NCI-H128 (cell line): Measurements from ENCODE around the gene DUS2.
"Not testable (repeated sequence)": the region's sequence is repeated elsewhere in the genome, so short reads cannot be mapped to it uniquely, and the experiment has no call there.

ENCODE experiments used
- DNase-seq: peaks from one replicate; lab custom pipeline; 2025; ENCODE audit not compliant: unreplicated experiment; lab: John Stamatoyannopoulos, UW

DUS2 gene

DNA sequence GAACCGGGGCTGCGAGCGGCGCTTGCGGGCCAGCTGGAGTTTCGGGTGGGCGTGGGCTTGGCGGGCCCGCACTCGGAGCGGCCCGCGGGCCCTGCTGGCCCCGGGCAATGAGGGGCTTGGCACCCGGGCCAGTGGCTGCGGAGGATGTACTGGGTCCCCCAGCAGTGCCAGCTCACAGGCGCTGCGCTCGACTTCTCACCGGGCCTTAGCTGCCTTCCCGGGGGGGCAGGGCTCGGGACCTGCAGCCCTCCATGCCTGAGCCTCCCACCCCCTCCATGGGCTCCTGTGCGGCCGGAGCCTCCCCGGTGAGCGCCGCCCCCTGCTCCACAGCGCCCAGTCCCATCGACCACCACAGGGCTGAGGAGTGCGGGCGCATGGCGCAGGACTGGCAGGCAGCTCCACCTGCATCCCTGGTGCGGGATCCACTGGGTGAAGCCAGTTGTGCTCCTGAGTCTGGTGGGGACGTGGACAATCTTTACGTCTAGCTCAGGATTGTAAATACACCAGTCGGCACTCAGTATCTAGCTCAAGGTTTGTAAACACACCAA lies 24.8 kb upstream of the DUS2 start:
- DNase-seq: not testable (repeated sequence)

DNA sequence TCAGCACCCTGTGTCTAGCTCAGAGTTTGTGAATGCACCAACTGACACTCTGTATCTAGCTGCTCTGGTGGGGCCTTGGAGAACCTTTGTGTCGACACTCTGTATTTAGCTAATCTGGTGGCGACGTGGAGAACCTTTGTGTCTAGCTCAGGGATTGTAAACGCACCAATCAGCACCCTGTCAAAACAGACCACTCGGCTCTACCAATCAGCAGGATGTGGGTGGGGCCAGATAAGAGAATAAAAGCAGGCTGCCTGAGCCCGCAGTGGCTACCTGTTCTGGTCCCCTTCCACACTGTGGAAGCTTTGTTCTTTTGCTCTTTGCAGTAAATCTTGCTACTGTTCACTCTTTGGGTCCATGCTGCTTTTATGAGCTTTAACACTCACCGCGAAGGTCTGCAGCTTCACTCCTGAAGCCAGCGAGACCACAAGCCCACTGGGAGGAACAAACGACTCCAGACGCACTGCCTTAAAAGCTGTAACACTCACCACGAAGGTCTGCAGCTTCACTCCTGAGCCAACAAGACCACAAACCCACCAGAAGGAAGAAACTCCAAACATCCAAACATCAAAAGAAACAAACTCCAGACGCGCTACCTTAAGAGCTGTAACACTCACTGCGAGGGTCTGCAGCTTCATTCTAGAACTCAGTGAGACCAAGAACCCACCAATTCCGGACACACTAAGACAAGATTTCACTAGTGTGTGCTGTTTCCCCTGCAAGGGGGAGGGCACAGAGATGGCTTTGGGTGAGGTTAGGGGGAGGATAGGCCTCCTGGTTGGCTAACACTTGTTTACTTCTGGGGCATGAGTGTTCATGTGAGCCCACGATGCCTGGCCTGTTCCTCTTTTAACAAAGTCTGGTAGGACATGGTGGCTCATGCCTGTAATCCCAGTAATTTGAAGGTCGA lies 24.1 kb upstream of the DUS2 start, which contains the start of gene DPEP2:
Gene DPEP2, minus strand, starts transcription at position 706 of the 910 bp plus-strand sequence. CDS start 6,272 bp downstream, outside the sequence.
- not testable (repeated sequence) for DNase-seq

DNA sequence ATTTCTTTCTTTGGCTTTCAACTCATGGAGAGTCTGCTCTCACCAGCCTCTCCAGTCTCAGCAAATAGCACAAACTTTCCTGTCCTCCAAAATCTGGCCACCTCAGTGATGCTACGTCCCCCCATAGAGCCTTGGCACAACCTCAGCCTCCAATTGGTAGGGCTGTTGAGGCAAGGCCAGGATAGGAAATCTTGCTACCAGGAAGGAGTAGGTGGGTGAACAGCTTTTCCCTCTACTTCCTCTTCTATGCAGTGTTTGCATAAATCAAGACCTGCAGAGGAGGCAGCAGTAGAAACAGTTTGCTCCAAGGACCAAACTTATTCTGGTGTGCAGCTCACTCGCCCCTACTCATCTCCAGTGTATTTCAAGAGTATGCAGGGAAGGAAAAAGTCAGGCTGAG lies 23.1 kb upstream of the DUS2 start:
- no peak for DNase-seq

DNA sequence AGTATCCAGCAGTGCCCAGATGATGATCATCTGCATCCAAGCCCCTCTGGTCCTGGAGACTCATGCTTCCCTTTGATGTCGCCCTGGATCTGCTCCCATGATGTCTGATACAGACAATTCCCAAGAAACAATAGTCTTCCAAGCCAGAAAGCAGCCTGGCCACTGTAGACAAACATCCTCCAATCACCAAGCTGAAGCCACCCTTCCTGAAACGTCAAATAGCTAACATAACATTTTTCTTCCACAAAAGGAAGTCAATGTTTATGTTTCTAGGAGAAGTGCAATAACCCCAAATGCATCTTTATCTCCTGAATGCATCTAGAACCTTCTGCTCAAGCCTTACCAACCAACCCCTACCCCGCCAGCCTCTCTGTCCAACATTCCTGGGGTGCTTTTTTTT lies 22.6 kb upstream of the DUS2 start:
- DNase-seq: no peak

DNA sequence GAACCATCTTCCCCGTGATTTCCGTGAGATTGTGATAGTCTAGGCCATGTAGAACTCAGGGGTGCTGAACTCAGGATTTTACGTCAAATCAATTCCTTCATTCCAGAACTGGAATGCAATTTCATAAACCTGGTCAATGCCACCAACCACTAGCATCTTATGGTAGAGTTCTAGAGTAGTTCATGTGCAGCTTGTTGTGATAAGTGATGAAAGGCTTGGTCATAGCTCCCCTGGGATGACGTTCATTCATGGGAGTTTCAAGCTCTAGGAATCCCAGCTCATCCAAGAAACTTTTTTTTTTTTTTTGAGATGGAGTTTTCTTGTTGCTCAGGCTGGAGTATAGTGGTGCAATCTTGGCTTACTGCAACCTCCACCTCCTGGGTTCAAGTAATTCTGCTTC lies 20.1 kb upstream of the DUS2 start:
- no peak for DNase-seq

DNA sequence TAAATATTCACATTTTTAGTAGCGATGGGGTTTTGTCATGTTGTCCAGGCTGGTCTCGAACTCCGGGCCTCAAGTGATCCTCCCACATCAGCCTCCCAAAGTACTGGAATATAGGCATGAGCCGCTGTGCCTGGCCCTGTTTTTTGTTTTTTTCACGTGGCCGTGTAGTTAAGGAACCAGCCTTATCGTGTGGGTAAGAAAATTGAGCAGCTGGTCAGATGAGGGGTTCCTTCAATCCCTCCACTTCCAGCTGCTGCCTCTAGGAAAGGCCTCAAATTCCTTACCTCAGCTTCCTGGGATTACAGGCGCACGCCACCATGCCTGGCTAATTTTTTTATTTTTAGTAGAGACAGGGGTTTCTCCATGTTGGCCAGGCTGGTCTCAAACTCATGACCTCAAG lies 17.9 kb upstream of the DUS2 start:
- DNase-seq: no peak

DNA sequence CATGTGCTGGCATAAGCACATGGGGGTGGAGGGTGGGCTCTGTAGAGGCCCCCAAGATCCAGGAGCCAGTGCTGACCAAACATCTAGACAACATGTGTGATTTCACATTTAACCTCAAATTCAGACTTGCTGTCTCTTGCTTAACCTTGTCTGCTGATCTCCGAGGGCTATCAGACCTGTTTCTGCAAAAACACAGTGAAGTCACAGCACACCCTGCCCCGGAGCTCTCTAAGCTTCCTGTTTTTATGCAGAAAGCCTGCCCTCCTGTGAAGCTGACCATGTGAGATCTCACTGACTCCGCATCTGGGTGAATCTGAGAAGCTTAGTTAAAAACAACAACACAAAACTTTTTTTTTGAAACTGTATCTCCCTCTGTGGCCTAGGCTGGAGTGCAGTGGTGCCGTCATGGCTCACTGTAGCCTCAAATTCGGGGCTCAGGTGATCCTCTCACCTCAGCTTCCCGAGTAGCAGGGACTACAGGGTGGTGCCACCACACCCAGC lies 17.2 kb upstream of the DUS2 start:
- DNase-seq: no peak

DNA sequence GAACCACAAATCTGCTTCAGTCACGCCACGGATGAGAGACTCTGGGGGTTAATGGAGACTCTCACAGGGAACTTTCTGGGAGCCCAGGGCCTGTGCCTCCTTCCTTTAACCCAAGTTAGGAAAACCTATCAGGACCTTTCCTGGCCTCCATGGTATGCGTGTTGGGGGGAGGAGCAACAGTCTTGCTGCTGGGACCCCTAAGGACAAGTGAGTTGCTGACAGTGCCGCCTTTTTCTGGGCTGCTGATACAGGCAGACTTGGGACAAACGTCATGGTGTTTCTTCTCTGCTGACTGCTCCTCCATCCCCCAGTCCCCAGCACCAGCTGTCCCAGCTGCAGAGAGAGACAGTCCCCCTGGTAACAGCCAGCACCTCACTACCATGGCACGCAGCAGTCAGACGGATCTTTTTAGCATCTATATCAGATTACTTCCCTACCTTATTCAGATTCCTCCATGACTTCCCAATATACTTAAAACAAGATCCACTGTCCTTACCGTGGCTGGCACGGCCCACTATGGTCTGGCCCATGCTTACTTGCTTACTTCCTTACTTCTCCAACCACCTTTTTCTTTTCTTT lies 13.8 kb upstream of the DUS2 start:
- no peak for DNase-seq

DNA sequence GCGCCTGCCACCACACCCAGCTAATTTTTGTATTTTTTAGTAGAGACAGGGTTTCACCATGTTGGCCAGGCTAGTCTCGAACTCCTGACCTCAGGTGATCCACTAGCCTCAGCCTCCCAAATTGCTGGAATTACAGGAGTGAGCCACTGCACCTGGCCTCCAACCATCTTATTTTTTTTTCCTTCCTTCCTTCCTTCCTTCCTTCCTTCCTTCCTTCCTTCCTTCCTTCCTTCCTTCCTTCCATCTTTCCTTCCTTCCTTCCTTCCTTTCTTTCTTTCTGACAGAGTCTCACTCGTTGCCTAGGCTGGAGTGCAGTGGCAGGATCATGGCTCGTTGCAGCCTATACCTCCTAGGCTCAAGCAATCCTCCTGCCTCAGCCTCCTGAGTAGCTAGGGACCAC lies 13.2 kb upstream of the DUS2 start:
- DNase-seq: not testable (repeated sequence)

DNA sequence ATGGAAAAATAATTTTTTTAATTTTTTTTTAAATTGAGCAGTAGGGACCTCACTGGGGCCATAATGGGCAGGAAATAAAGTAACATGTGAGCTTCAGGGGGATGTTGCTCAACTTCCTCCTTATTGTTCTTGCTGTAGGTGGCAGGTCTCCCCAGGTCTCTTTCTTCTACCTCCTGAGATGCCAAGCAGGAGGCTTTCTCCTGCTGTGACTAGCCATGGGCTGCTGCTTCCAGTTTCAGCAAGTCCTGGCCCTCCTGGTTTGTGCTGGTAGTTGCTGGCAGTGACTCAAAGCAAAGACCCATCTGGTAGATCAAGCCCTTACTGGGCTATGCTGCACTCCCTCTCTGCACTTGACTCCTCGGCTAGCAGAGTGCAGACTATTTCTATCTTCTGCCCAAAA lies 9.6 kb upstream of the DUS2 start:
- DNase-seq: no peak

DNA sequence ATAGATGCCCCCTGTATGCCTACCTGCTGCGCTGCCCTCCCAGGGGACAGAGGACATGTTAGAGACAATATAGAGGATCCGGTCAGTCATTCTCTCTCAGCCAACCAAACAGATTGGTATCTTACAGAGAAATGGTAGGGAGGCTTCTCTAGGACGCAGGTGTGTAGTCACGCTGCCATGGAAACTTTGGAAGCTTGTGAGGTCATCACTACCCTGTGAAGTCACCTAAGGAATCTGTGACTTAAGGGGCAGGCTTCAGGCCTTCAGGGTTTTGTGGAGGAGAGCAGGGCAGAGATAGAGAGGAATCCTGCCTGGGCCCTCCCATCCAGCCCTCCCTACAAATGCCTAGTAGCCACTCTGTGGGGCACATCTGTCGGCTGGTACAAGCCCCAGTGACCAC lies 7.4 kb upstream of the DUS2 start, which contains the start of gene DPEP2NB:
Gene DPEP2NB, minus strand, starts transcription at position 231 of the 400 bp plus-strand sequence. Its CDS starts 141 bp downstream, at position 90.
- DNase-seq: no peak

DNA sequence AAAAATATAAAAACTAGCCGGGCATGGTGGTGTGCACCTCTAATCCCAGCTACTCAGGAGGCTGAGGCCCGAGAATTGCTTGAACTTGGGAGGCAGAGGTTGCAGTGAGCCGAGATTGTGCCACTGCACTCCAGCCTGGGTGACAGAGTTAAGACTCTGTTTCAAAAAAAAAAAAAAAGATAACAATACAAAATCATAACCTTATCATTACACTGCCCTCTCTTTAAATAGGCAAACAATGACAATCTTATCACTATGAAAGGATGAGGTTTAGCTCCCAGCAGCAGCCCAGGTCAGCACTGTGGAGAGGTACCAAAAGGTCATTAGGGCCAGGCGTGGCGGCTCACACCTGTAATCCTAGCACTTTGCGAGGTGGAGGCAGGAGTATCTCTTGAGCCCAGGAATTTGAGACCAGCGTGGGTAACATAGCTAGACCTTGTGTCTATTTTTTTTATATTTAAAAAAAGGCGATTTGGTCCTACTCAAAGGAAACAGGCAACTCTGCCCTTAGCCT lies 3.9 kb upstream of the DUS2 start:
- no peak for DNase-seq

DNA sequence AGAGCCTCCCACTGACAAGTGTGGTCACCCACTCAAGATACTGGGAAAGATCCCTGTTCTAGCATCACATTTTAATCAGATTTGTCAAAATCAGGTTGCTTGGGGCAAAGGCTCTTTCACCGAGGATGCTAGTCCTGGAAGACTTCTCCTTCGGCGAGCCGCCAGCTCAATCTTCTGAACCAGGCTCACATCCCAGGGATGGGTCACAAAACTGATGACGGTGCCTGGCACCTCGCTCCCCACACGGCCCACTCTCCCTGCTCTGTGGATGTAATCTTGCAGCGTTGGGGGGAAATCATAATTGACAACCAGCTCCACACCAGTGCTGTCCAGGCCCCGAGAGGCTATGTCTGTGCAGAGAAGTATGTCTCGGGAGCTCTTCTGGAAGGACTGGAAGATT lies 1.6 kb upstream of the DUS2 start:
- no peak for DNase-seq

DNA sequence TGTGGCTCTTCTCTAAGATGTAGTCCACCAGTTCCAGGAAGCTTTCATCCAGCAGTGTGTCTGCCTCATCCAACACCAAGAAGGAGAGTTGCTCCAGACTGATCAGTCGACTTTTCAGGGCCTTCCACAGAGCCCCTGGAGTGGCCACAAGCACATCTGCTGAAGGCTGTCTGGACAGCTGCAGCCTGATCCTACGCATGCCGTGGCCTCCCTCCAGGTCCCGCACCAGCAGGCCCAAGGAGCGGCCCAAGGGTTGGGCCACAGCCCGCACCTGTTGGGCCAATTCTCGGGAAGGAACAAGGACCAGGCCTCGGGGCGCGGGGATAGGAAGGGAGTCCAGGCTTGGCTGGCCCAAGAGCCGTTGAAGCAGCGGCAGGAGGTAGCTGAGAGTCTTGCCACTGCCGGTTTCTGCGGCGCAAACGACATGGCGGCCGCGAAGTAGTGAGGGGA lies 781 bp upstream of the DUS2 start:
- no peak for DNase-seq

DNA sequence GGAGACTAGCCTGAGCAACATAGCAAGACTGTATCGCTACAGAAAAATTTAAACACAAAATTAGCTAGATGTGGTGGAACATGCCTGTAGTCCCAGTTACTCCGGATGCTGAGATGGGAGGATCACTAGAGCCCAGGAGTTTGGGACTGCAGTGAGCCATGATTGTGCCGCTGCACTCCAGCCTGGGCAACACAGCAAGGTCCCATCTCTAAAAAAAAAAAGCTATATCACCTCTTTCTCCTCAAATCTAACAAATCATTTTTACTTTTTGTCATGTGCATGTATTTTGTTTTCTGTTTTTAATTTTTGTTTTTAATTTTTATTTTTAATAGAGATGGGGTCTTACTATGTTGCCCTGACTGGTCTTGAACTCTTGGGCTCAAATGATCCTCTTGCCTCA lies 5.9 kb downstream of the DUS2 start:
- DNase-seq: no peak

DNA sequence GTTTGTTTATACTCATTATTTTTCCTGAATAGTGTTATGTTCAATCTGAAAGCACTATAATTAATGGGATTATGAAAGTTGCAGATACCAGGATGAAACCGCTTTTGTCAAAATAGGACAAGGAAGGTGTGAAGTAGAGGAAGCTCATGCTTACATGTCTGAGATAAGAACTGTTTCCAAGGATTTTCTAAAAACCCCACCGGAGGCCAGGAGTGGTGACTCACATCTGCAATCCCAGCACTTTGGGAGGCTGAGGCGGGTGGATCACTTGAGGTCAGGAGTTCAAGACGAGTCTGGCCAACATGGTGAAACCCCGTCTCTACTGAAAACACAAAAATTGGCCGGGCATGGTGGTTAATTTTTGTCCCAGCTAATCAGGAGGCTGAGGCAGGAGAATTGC lies 7.0 kb downstream of the DUS2 start:
- DNase-seq: not testable (repeated sequence)

DNA sequence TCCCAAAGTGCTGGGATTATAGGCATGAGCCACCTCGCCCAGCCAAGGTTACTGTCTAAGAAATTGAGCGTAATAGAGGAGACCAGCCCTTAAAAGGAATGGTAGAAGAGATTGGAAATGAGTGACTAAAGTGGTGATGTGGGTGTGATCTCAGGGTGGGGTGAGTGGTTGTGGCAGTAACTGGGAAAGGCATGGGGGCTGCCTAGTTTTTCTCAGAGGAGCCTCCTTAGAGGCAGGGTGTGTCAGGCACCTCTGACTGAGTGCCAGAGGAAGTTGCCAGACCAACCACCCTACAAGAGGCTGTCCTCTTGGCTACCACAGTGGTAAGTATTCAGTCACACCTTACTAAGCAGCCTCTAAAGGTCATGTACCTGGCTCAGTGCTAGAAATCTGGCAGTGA lies 8.9 kb downstream of the DUS2 start:
- no peak for DNase-seq

DNA sequence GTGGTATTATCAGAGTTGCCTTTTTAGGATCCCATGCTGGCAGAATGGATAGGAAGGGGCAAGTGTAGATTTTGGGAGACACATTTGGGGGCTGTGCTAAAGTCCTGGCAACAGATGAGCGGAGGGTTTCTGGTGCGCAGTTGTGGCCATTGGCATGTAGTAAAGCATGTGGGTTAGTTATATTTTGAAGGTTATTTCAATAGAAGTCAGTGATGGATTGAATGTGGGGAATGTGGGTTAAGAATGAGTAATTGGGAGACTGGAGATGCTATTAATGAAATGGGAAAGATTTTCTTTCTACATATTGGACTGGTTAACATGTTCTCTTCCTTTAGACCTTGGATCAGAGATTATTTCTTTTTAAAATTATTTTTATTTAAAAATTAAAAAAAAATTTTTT lies 10.0 kb downstream of the DUS2 start:
- DNase-seq: no peak

DNA sequence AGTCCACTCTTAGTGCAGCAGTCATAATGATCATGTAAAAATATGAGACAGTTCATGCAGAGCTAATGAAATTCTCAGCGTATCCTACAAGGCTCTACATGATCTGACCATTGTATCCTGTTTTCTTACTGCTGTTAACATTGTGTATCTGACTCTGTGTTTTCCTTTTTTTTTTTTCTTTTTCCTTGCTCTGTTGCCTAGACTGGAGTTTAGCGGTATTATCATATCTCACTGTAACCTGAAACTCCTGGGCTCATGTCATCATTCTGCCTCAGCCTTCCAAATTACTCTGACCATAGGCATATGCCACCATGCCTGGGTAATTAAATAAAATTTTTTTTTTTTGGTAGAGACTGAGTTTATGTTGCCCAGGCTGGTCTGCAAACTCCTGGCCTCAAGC lies 12.1 kb downstream of the DUS2 start:
- no peak for DNase-seq

DNA sequence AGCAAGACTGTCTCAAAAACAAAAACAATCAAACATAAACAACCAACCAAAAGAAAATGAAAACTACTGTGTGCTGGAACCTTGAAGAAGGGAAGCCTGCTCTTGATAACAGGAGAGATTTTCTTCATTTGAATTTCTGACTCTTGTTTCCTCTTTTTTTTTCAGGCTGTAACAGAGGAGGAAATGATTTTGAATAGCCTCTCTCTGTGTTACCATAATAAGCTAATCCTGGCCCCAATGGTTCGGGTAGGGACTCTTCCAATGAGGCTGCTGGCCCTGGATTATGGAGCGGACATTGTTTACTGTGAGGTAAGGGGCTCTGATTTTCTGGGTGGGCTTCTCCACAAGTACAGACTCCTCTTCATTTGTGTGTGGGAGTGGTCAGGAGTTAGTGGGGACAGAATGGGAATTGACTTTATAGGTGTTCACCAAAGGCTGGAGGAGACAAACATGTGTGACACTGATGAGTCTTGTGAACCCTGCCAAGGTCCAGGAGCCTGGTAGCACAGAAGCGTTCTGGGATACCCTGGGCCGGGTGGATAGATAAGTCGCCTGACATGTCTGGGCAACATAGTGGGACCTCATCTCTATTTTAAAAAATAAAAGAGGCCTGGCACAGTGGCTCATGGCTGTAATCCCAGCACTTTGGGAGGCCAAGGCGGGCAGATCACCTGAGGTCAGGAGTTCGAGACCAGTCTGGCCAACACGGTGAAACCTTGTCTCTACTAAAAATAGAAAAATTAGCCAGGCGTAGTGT lies 14.9 kb downstream of the DUS2 start:
- DNase-seq: no peak
